HG03469 (cell line): ENCODE data around the gene KCNIP3.

Experiments
- ATAC-seq: cut with Tn5 transposase; IDR thresholded peaks from one replicate; pipeline ENCODE4 v1.9.1; 2021; ENCODE audit warnings: mild to moderate bottlenecking, moderate library complexity, moderate number of reproducible peaks; ENCODE audit not compliant: unreplicated experiment

KCNIP3 gene

GRCh38 chr2:95274291-95275150 lies 22.6 kb upstream of the KCNIP3 start, which contains the start of gene PROM2:
Gene PROM2 (plus strand): TSS chr2:95274449. CDS start chr2:95274586, 137 bp downstream.
- no peak for ATAC-seq

GRCh38 chr2:95275151-95275515 lies 22.0 kb upstream of the KCNIP3 start:
- ATAC-seq = no peak

- no peak for ATAC-seq
These were observed 21.4 kb upstream of the KCNIP3 start for GRCh38 chr2:95275601-95276243.

GRCh38 chr2:95276244-95276887 lies 20.8 kb upstream of the KCNIP3 start:
- no peak for ATAC-seq

- ATAC-seq = no peak
These were observed 20.3 kb upstream of the KCNIP3 start for GRCh38 chr2:95276888-95277245.

- ATAC-seq = no peak
These were observed 19.8 kb upstream of the KCNIP3 start for GRCh38 chr2:95277246-95277906.

GRCh38 chr2:95278051-95278471 lies 19.1 kb upstream of the KCNIP3 start:
- ATAC-seq = no peak

- ATAC-seq = no peak
These were observed 18.4 kb upstream of the KCNIP3 start for GRCh38 chr2:95278637-95279225.

- no peak for ATAC-seq
These were observed 17.6 kb upstream of the KCNIP3 start for GRCh38 chr2:95279435-95280035.

- ATAC-seq = no peak
These were observed 16.1 kb upstream of the KCNIP3 start for GRCh38 chr2:95281071-95281470.

GRCh38 chr2:95281786-95282185 lies 15.4 kb upstream of the KCNIP3 start:
- ATAC-seq = no peak

- no peak for ATAC-seq
These were observed 14.7 kb upstream of the KCNIP3 start for GRCh38 chr2:95282458-95282857.

GRCh38 chr2:95283562-95283961 lies 13.6 kb upstream of the KCNIP3 start:
- no peak for ATAC-seq

- ATAC-seq = no peak
These were observed 12.1 kb upstream of the KCNIP3 start for GRCh38 chr2:95284886-95285541.

- ATAC-seq = no peak
These were observed 11.6 kb upstream of the KCNIP3 start for GRCh38 chr2:95285542-95285932.

- ATAC-seq = no peak
These were observed 9.8 kb upstream of the KCNIP3 start for GRCh38 chr2:95287336-95287735.

GRCh38 chr2:95287806-95288205 lies 9.3 kb upstream of the KCNIP3 start:
- no peak for ATAC-seq

GRCh38 chr2:95289253-95289652 lies 7.9 kb upstream of the KCNIP3 start:
- no peak for ATAC-seq

GRCh38 chr2:95291222-95291621 lies 5.9 kb upstream of the KCNIP3 start:
- ATAC-seq = no peak
